Measurements from ENCODE around the gene GUCA1A. TPM values are rescaled to one million over a fixed set of nuclear protein-coding genes. Genes with fewer than 3 reads are reported as not detected.

Gene GUCA1A
- polyA plus RNA-seq, 1 experiment: 1.5 TPM

DNA sequence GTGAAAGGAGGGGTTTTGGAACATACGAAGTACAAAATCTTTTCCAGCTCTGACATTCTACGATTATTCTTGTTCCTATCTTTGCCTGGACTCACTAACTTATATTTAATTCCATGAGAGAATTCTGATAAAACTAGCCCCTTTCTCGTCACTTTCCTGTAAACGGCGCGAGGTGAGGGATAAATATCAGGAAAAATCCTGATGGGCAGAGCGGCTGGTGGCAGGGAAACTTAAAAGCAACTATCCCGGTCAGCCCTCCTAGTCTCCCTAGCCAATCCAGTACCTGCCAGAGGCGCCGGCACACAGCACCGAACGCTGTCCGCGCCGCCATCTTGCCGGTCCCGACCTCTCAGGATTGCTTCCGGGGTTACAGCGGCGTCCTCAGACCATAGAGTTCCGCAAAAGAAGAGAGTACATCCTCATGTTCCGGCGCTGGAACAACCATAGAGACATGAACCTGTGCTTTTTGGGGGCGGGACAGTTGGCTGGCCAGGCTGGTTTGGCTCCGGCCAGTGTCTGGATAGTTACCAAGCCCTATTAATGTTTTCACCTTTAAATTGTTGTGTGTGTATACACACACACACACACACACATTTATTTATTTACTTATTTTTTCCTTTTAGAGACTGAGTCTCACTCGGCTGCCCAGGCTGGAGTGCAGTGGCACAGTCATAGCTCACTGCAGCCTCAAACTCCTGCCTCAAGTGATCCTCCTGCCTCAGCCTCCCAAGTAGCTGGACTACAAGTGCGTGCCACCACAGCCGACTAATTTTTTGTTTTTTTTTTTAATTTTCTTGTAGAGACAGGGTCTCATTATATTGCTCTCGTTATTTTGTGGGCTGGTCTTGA, 44.6 kb downstream of the GUCA1A start, which contains the start of gene MRPS10:
TSS of gene MRPS10 (minus strand) at position 343 of the 849 bp plus-strand sequence. CDS start at position 331, 12 bp downstream.
- POLR2A ChIA-PET: interaction anchor here (0.6 kb wide), 3 partner anchors 27 to 347 kb away, joined by 3 to 6 read pairs (median 3); no protein-coding TSS in a partner anchor
- TF ChIP-seq, protein P1, sequence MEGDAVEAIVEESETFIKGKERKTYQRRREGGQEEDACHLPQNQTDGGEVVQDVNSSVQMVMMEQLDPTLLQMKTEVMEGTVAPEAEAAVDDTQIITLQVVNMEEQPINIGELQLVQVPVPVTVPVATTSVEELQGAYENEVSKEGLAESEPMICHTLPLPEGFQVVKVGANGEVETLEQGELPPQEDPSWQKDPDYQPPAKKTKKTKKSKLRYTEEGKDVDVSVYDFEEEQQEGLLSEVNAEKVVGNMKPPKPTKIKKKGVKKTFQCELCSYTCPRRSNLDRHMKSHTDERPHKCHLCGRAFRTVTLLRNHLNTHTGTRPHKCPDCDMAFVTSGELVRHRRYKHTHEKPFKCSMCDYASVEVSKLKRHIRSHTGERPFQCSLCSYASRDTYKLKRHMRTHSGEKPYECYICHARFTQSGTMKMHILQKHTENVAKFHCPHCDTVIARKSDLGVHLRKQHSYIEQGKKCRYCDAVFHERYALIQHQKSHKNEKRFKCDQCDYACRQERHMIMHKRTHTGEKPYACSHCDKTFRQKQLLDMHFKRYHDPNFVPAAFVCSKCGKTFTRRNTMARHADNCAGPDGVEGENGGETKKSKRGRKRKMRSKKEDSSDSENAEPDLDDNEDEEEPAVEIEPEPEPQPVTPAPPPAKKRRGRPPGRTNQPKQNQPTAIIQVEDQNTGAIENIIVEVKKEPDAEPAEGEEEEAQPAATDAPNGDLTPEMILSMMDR (IDR thresholded peaks at IDR 0.05; ENCODE audit: low read depth, low read length): no peak
- Histone ChIP-seq H3K27ac (ENCODE audit: low read depth, low read length) (peak within 1 kb of the TSS; percentile 86), H3K9me3 (ENCODE audit: control insufficient read depth, insufficient read depth, low read length) (no peaks in the 10 kb centered on the region), H3K27me3 (ENCODE audit: control insufficient read depth, insufficient read depth, low read length) (no peaks in the 10 kb centered on the region), H3K4me3 (ENCODE audit: low read depth, low read length) (peak within 1 kb of the TSS; percentile 95)
- CTCF ChIA-PET: interaction anchor here (0.7 to 6.6 kb wide), 6 partner anchors 15 to 352 kb away, joined by 3 to 172 read pairs (median 3); no protein-coding TSS in a partner anchor
- peak; percentile 83 for DNase-seq (ENCODE audit: low read depth, low spot score)

DNA sequence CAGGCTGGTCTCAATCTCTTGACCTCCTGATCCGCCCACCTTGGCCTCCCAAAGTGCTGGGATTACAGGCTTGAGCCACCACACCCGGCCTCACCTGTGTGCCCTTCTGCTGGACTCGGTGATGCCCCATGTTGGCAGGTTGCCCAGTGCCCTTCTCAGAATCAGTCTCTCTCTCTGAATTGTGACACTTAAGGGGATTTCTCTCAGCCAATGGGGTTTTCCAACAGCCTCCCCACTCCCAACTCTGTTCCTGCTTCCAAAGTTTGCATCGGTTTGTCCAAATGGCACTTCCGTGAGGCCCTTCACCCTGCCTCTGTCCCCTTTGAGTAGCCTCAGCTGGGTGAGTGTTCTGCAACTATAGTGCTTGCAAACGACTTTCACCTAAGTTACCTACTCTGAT, 47.6 kb downstream of the GUCA1A start:
- Histone ChIP-seq H3K27ac (ENCODE audit: low read depth, low read length) (no peak overlapping the region), H3K9me3 (ENCODE audit: control insufficient read depth, insufficient read depth, low read length) (no peaks in the 10 kb centered on the region), H3K4me3 (ENCODE audit: low read depth, low read length) (no peak overlapping the region), H3K27me3 (ENCODE audit: control insufficient read depth, insufficient read depth, low read length) (no peaks in the 10 kb centered on the region)
- TF ChIP-seq, protein P1 (IDR thresholded peaks at IDR 0.05; ENCODE audit: low read depth, low read length): no peak
- DNase-seq (ENCODE audit: low read depth, low spot score): no peak
- CTCF ChIA-PET: interaction anchor here (2.8 kb wide), 1 partner anchor 327 kb away, joined by 16 read pairs; no protein-coding TSS in a partner anchor
- POLR2A ChIA-PET: no interaction called here

DNA sequence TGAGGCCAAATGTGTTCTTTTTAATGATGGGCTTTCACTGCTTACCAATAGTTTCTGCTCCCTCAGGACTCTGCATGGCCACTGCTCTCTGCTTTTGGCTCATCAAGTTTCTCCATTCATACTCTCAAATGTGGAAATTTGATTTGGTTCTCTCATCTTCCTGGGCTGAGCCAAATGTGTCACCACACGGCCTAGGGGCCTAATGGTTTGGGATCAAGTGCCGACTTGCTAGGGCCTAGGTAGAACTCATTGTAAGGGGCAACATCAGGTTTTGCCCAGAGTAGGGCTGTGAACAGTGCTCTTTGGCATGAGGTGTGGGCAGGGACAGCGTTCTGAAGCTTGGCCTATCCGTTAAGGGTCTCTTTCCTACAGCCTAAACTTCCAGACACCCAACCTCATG, 48.4 kb downstream of the GUCA1A start:
- POLR2A ChIA-PET: no interaction called here
- CTCF ChIA-PET: interaction anchor here (2.8 kb wide), 1 partner anchor 326 kb away, joined by 16 read pairs; no protein-coding TSS in a partner anchor

DNA sequence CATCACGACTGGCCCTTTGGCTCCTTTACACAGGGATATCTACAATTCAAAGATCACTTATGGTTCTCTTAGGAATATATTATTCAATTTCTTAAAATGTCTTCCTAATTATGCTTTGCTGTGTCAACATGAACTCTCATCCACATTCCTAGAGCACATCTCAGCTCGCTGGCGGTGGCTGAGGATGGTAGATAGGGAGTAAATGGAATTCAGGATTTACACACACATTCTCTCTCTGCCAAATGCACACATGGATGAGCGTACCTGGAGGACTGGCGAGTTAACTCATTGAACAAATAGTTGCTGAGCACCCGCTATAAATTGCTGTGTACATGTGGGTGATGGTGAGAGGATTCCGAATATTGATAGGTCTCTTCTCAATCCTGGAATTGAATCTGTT, 49.3 kb downstream of the GUCA1A start:
- H3K27me3 ChIP-seq (ENCODE audit: control insufficient read depth, insufficient read depth, low read length): no peaks in the 10 kb centered on the region
- ChIA-PET POLR2A (no interaction called here), CTCF (interaction anchor here (2.8 kb wide), 1 partner anchor 325 kb away, joined by 16 read pairs; no protein-coding TSS in a partner anchor)
- DNase-seq (ENCODE audit: low read depth, low spot score): no peak
- no peak overlapping the region for H3K4me3 ChIP-seq (ENCODE audit: low read depth, low read length)
- H3K9me3 ChIP-seq (ENCODE audit: control insufficient read depth, insufficient read depth, low read length): no peaks in the 10 kb centered on the region
- no peak overlapping the region for H3K27ac ChIP-seq (ENCODE audit: low read depth, low read length)
- TF ChIP-seq, protein P1 (IDR thresholded peaks at IDR 0.05; ENCODE audit: low read depth, low read length): no peak

More for the DNA sequence above, 48.4 kb downstream of the GUCA1A start:
- Histone ChIP-seq H3K9me3 (ENCODE audit: control insufficient read depth, insufficient read depth, low read length) (no peaks in the 10 kb centered on the region), H3K27me3 (ENCODE audit: control insufficient read depth, insufficient read depth, low read length) (no peaks in the 10 kb centered on the region), H3K27ac (ENCODE audit: low read depth, low read length) (no peak overlapping the region), H3K4me3 (ENCODE audit: low read depth, low read length) (no peak overlapping the region)
- TF ChIP-seq, protein P1 (IDR thresholded peaks at IDR 0.05; ENCODE audit: low read depth, low read length): no peak
- no peak for DNase-seq (ENCODE audit: low read depth, low spot score)

Measured in AG04450 (cell line).